Erythroblast (primary cell): ENCODE data around the gene VAV2.

Experiments
- GATA1 ChIP-seq: IDR thresholded peaks from 2 replicates; pipeline ENCODE4 v1.6.1; 2011; ENCODE audit warnings: low read depth, mild to moderate bottlenecking, control low read depth, low read length, moderate library complexity
- POLR2A ChIP-seq: IDR thresholded peaks from 2 replicates; pipeline ENCODE4 v1.6.1; 2011; ENCODE audit warnings: mild to moderate bottlenecking, low read length

DNA sequence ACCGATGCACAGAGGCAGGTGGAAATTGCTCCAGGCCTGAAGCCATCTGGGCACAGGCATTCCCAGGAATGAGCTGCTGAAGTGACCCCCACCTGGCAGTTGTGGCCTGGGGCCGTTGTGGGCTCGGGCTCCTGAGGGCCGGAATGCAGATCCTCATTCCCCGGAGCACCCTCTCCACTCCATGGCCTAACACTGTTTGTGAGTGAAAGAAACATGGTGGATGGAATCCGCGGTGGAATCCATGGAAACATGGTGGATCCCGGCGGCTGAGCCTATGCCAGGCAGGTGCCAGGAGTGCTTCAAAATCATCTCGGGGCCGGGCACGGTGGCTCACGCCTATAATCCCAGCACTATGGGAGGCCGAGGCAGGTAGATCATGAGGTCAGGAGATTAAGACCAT lies 250.4 kb downstream of the VAV2 start:
- TF ChIP-seq POLR2A, result no peak
- no peak for TF ChIP-seq GATA1
